ENCODE results near the gene SOX6. TPM values are rescaled to one million over a fixed set of nuclear protein-coding genes. Genes with fewer than 3 reads are reported as not detected.
A peak's percentile ranks its signal among the peaks of the same experiment; 100 is the strongest.

Gene SOX6
- total RNA-seq (10 to 100 TPM; 16.0 to 23.0 (median 19.0) TPM), polyA plus RNA-seq (1 to 10 TPM; 5.1 to 5.6 TPM)

DNA sequence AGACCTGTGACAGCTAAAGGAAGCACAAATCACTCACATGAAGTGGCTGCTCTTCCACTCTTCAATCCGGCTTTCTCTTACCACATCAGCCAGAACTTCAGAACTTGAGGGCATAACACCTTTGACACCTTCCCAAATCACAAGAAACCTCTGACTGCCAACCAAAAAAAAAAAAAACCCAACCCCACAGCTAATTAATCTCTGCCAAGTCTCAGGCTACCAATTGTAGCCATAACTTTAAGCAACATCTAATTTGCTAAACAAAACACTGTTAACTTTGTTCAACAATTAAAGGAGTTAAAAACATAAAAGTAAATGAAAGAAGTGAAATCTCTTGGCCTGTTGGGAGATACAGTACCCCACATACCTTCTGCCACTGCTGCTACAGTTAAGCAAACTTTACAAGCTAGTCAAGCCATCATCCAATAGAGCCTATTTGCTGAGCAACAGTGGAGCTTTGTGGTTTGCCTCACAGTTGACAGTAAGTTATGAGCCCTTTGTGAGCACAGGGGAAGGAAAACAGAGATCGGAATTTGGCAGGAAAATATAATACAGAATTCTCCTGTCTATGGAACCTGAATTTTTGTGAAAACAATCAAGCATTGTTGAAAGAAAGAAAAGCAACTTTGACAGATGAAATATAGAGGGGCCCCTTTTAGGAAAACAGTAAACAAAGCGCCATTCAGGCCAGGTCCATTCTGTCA, at the start of gene SOX6:
TSS of gene SOX6 (minus strand) at position 490 of the 704 bp plus-strand sequence. CDS start 15,298 bp downstream, outside the sequence.
- DNase-seq (peak in 2 of 6 donors; percentile 9 to 16), ATAC-seq (peak; percentile 71 to 87 (median 78))
- H3K27ac ChIP-seq: peak within 1 kb of the TSS in 2 of 4 donors; percentile 30 to 40

DNA sequence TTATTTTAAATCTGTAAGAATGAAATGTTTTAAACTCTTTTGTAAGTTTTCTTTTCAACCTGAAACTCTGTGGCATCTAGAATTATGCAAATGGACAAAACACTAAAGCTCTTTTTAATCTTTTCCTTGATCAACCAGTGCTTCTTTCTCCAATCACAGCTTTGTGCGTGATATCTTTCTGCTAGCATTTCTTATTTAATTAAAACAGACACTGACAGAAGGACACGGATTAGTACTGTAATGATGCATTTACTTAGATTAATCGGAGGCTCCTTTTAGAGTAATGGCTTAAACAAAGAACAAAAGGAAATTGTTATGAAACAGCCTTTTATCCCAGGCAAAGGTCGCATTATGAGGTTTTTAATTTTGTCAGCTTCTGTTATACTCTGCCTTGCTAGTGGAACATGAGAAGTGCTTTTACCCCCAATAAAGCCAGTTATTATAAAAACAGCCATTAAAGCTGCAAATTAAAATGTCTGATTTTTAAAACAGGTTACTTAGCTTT, 48.5 kb upstream of the SOX6 start:
- WGBS, 2 donors: 60 to 67% methylated on average over 4 of the region's 4 CpGs
- no peaks in the 10 kb centered on the region for H3K9me3 ChIP-seq
- H3K27me3 ChIP-seq: no peaks in the 10 kb centered on the region
- TF ChIP-seq, protein P1, sequence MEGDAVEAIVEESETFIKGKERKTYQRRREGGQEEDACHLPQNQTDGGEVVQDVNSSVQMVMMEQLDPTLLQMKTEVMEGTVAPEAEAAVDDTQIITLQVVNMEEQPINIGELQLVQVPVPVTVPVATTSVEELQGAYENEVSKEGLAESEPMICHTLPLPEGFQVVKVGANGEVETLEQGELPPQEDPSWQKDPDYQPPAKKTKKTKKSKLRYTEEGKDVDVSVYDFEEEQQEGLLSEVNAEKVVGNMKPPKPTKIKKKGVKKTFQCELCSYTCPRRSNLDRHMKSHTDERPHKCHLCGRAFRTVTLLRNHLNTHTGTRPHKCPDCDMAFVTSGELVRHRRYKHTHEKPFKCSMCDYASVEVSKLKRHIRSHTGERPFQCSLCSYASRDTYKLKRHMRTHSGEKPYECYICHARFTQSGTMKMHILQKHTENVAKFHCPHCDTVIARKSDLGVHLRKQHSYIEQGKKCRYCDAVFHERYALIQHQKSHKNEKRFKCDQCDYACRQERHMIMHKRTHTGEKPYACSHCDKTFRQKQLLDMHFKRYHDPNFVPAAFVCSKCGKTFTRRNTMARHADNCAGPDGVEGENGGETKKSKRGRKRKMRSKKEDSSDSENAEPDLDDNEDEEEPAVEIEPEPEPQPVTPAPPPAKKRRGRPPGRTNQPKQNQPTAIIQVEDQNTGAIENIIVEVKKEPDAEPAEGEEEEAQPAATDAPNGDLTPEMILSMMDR (IDR thresholded peaks at IDR 0.05): no peak
- H3K4me3 ChIP-seq: no peak overlapping the region
- H3K36me3 ChIP-seq: no peaks in the 10 kb centered on the region
- no peak overlapping the region for H3K27ac ChIP-seq
- intact Hi-C loops (cut with DNase I): no loop called here
- ATAC-seq (no peak), FAIRE-seq (no peak), DNase-seq (no peak)
- peaks cover 0 to 6% (median 3%) of the 10 kb centered on the region in 3 donors for H3K4me1 ChIP-seq

More for the DNA sequence above, at the start of gene SOX6:
- Histone ChIP-seq H3K9me3 (no peaks in the 10 kb centered on the region), H3K4me1 (peaks cover 10 to 24% (median 21%) of the 10 kb centered on the region in 3 donors), H3K4me3 (no peak within 1 kb of the TSS), H3K36me3 (no peaks in the 10 kb centered on the region), H3K27me3 (no peaks in the 10 kb centered on the region)
- TF ChIP-seq, protein P1 (IDR thresholded peaks at IDR 0.05): no peak
- intact Hi-C loops (cut with DNase I): no loop called here
- WGBS, 2 donors: 54 to 61% methylated on average over 3 of the region's 3 CpGs
- no peak for FAIRE-seq

DNA sequence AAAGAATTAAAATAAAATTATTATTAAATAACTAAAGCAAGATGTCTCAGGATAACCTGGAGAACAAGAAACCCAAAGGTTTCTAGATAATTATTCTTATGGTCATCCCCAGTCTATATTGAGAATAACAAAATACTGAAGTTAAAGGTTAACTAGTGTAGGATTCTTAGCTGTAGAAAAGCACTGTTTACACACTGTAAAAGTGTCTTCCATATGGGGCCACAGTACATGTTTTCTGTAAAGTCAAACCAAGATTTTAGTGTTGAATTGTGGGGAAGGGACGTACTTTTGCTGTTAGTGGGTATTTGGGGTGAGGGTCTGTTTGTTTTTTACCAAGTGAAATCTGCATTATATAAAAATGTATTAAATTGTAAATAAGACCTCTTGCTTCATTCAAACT, 47.5 kb upstream of the SOX6 start:
- Histone ChIP-seq H3K27ac (no peak overlapping the region), H3K9me3 (no peaks in the 10 kb centered on the region), H3K4me3 (no peak overlapping the region), H3K36me3 (no peaks in the 10 kb centered on the region), H3K27me3 (no peaks in the 10 kb centered on the region), H3K4me1 (peaks cover 0 to 6% (median 3%) of the 10 kb centered on the region in 3 donors)
- WGBS, 2 donors: 72 to 86% methylated on average over 1 of the region's 1 CpG
- FAIRE-seq (no peak), ATAC-seq (peak in 3 of 4 donors; percentile 30 to 60 (median 44)), DNase-seq (no peak)
- TF ChIP-seq, protein P1 (IDR thresholded peaks at IDR 0.05): no peak
- intact Hi-C loops (cut with DNase I): no loop called here

DNA sequence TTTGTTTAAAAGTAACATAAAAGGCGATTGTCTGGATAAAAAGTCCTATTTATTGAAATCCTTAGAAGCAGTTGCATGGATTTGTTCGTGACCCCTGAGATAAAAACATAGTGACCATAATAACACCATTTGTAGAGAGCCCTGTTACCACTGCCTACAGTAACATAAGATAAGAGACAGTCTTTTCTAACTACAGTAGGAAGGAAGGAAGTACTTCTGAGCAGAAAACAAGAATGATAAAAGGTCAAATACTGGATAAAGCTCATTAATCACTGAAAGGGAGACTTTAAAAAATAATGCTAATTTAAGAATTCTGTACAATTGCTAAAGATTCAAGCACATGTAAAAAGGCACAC, 47.1 kb upstream of the SOX6 start:
- intact Hi-C loops (cut with DNase I): no loop called here
- no peaks in the 10 kb centered on the region for H3K27me3 ChIP-seq
- ATAC-seq: no peak
- no peak for DNase-seq
- H3K9me3 ChIP-seq: no peaks in the 10 kb centered on the region
- WGBS, 2 donors: 74 to 79% methylated on average over 2 of the region's 2 CpGs
- H3K4me1 ChIP-seq: peaks cover 0 to 6% (median 3%) of the 10 kb centered on the region in 3 donors
- H3K4me3 ChIP-seq: no peak overlapping the region
- TF ChIP-seq, protein P1 (IDR thresholded peaks at IDR 0.05): no peak
- no peaks in the 10 kb centered on the region for H3K36me3 ChIP-seq
- no peak for FAIRE-seq
- no peak overlapping the region for H3K27ac ChIP-seq

Measured in pancreas (tissue), 10 donors.